NOMO-1 (cell line): ENCODE data around the gene LNX2.
A peak's percentile ranks its signal among the peaks of the same experiment; 100 is the strongest.

ENCODE experiments used
- DNase-seq, 2 experiments: peaks; one replicate each; lab custom pipeline; 2025; ENCODE audit not compliant: unreplicated experiment in 2 of 2; lab: John Stamatoyannopoulos, UW

LNX2 gene

GRCh38 chr13:27620377-27621115 is at the start of gene LNX2:
Gene LNX2, minus strand, starts transcription at chr13:27620529. Its CDS starts 38,826 bp downstream, at chr13:27581703.
- DNase-seq = peak; percentile 99

GRCh38 chr13:27667946-27668345 is 47.6 kb upstream of the LNX2 start:
- DNase-seq = no peak

- DNase-seq = no peak
Observed at GRCh38 chr13:27666951-27667350, 46.6 kb upstream of the LNX2 start.

GRCh38 chr13:27665761-27666160 is 45.4 kb upstream of the LNX2 start:
- no peak for DNase-seq

GRCh38 chr13:27665333-27665732 is 45.0 kb upstream of the LNX2 start:
- DNase-seq = no peak

GRCh38 chr13:27663947-27664346 is 43.6 kb upstream of the LNX2 start:
- no peak for DNase-seq

GRCh38 chr13:27662738-27663470 is 42.6 kb upstream of the LNX2 start:
- no peak for DNase-seq

- no peak for DNase-seq
Observed at GRCh38 chr13:27661017-27661416, 40.7 kb upstream of the LNX2 start.

- no peak for DNase-seq
Observed at GRCh38 chr13:27660511-27660910, 40.2 kb upstream of the LNX2 start.

- DNase-seq = no peak
Observed at GRCh38 chr13:27659145-27659865, 39.0 kb upstream of the LNX2 start.

- no peak for DNase-seq
Observed at GRCh38 chr13:27658546-27658945, 38.2 kb upstream of the LNX2 start.

- no peak for DNase-seq
Observed at GRCh38 chr13:27657724-27658123, 37.4 kb upstream of the LNX2 start.

- no peak for DNase-seq
Observed at GRCh38 chr13:27654816-27655215, 34.5 kb upstream of the LNX2 start.

GRCh38 chr13:27654059-27654458 is 33.7 kb upstream of the LNX2 start:
- no peak for DNase-seq

GRCh38 chr13:27650312-27650711 is 30.0 kb upstream of the LNX2 start:
- DNase-seq = no peak

- no peak for DNase-seq
Observed at GRCh38 chr13:27644302-27644701, 24.0 kb upstream of the LNX2 start.

- no peak for DNase-seq
Observed at GRCh38 chr13:27643334-27644132, 23.2 kb upstream of the LNX2 start.

GRCh38 chr13:27641711-27642502 is 21.6 kb upstream of the LNX2 start:
- DNase-seq = no peak

- no peak for DNase-seq
Observed at GRCh38 chr13:27639186-27639585, 18.9 kb upstream of the LNX2 start.

GRCh38 chr13:27638521-27638920 is 18.2 kb upstream of the LNX2 start:
- no peak for DNase-seq
